HUES64 (cell line): Measurements from ENCODE around the gene DIAPH2.
"Not testable (repeated sequence)": the region's sequence is repeated elsewhere in the genome, so short reads cannot be mapped to it uniquely, and the experiment has no call there.

Experiments
- H3K27ac ChIP-seq: 2 replicates; pipeline ENCODE4 v1.7.0; 2013; ENCODE audit warnings: low read depth, low read length, inconsistent platforms
- H3K27me3 ChIP-seq: 2 replicates; pipeline ENCODE4 v1.6.1; 2013; ENCODE audit warnings: mild to moderate bottlenecking, low read length; ENCODE audit not compliant: insufficient read depth
- H3K36me3 ChIP-seq: 2 replicates; pipeline ENCODE4 v1.6.1; 2013; ENCODE audit warnings: mild to moderate bottlenecking, low read length; ENCODE audit not compliant: insufficient read depth
- H3K4me1 ChIP-seq: 2 replicates; pipeline ENCODE4 v1.6.1; 2013; ENCODE audit warnings: mild to moderate bottlenecking, low read length, moderate library complexity; ENCODE audit not compliant: insufficient read depth
- H3K4me3 ChIP-seq: 2 replicates; pipeline ENCODE4 v1.5.1; 2013; ENCODE audit warnings: mild to moderate bottlenecking, low read length, moderate library complexity
- H3K9ac ChIP-seq: 2 replicates; pipeline ENCODE4 v1.6.1; 2013; ENCODE audit warnings: mild to moderate bottlenecking, low read depth, low read length
- H3K9me3 ChIP-seq: 2 replicates; pipeline ENCODE4 v1.6.1; 2013; ENCODE audit warnings: low read depth, low read length; ENCODE audit not compliant: insufficient read depth
- WGBS: fragments of 150-250, 120-280 bp; methylation state at CpG from one replicate; pipeline ENCODE4 v1.1.7; 2013; ENCODE audit warnings: missing lambda C conversion rate; 5-methylcytosine and 5-hydroxymethylcytosine counted together

DIAPH2 gene

DNA sequence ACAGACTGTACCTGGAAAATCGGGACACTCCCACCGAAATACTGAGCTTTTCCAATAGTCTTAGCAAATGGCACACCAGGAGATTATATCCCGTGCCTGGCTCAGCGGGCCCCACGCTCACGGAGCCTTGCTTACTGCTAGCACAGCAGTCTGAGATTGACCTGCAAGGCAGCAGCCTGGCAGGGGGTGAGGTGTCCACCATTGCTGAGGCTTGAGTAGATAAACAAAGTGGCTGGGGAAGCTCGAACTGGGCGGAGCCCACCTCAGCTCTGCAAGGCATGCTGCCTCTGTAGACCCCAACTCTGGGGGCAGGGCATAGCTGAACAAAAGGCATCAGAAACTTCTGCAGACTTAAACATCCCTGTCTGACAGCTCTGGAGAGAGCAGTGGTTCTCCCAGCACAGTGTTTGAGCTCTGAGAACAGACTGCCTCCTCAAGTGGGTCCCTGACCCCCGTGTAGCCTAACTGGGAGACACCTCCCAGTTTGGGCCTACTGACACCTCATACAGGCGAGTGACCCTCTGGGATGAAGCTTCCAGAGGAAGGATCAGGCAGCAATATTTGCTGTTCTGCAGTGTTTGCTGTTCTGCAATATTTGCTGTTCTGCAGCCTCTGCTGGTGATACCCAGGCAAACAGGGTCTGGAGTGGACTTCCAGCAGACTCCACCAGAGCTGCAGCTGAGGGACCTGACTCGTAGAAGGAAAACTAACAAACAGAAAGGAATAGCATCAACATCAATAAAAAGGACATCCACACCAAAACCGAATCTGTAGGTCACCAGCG is 725.2 kb downstream of the DIAPH2 start:
- not testable (repeated sequence) for H3K9ac ChIP-seq, H3K27me3 ChIP-seq, H3K4me3 ChIP-seq, H3K4me1 ChIP-seq, H3K27ac ChIP-seq
- WGBS, result 95% methylated on average over 13 of the region's 13 CpGs
- Histone ChIP-seq H3K36me3 (peaks cover 31% of the 10 kb centered on the region), H3K9me3 (peaks cover 21% of the 10 kb centered on the region; the same call in 1 of the 2 replicates)

DNA sequence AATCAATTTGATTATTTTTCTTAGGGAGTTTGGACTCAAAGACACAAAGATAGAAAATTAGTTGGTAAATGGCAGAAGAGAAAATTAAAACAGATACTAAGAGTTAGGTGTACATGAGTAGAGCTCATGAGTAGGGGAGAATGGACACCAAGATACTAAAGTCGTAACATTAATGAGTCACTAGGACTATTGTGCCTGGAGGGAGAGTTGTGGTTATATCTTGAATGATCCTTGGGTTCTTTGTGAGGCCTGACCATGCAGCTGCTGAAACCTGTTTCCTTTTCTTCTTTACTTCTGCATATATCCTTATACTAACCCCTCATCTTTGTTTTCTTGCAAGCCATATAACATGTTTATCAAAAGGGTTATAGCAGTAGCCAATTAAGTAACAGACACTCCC is 731.8 kb downstream of the DIAPH2 start:
- no peaks in the 10 kb centered on the region for H3K9me3 ChIP-seq
- H3K27ac ChIP-seq, result no peak overlapping the region
- H3K27me3 ChIP-seq, result no peaks in the 10 kb centered on the region
- H3K4me1 ChIP-seq, result no peaks in the 10 kb centered on the region
- no peak overlapping the region for H3K4me3 ChIP-seq
- H3K36me3 ChIP-seq, result peaks cover 3% of the 10 kb centered on the region; the same call in 1 of the 2 replicates
- H3K9ac ChIP-seq, result no peak overlapping the region
- 92% methylated on average over 1 of the region's 1 CpG for WGBS

GRCh38 chrX:97429101-97429500 is 744.5 kb downstream of the DIAPH2 start:
- WGBS, result 94% methylated on average over 5 of the region's 5 CpGs
- Histone ChIP-seq H3K4me1 (no peaks in the 10 kb centered on the region), H3K27me3 (no peaks in the 10 kb centered on the region), H3K36me3 (peaks cover 40% of the 10 kb centered on the region), H3K27ac (no peak overlapping the region), H3K9me3 (no peaks in the 10 kb centered on the region), H3K4me3 (no peak overlapping the region), H3K9ac (no peak overlapping the region)

DNA sequence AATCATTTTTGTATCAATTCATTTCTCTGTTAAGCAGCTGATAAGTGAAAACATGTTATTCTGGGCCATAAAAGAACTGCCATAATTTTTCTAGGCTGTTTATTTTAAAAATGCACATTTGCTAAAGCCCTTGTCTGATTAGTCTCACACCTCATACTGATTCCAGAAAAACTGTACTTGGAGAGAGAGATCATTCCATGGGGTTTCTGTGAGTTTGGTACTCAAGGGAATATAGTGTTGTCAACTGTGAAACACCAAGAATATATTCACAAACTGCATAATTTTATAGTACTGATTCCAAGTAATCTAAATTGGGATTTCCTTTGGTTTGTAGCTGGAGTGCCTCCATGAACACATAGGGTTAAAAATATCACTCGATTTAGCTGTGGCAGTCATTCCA is 746.6 kb downstream of the DIAPH2 start:
- Histone ChIP-seq H3K9me3 (no peaks in the 10 kb centered on the region), H3K36me3 (peaks cover 48% of the 10 kb centered on the region), H3K27me3 (no peaks in the 10 kb centered on the region), H3K9ac (no peak overlapping the region), H3K4me1 (no peaks in the 10 kb centered on the region), H3K4me3 (no peak overlapping the region), H3K27ac (no peak overlapping the region)
- 83% methylated on average over 1 of the region's 1 CpG for WGBS

DNA sequence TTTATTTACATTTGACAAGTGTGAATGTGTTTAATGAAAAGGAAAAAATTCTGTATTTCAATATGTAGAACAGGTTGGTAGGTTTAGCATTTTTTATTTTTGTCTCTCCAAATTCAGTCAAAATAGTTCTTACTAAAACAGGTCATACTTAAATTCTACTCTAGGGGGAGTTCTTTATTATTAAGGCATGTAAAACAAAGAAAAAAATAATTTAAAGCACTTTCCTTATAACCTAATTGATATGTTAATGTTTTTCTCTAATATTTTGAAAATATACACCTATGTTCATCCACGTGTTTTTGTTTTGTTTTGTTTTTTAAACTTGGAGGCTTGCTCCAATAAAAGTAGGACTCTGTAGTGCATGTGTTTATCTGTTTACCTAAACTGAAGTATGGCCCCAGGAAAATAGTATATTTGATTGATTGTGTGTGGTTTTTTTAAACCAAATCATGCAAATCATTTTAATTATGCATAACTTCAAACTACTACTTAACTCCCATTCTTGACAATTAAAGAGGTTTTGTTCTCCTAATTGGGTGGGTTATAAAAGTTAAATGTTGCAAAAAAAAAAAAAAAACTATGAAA is 761.7 kb downstream of the DIAPH2 start:
- Histone ChIP-seq H3K36me3 (no peaks in the 10 kb centered on the region), H3K9ac (no peak overlapping the region), H3K4me1 (peaks cover 30% of the 10 kb centered on the region), H3K27me3 (no peaks in the 10 kb centered on the region), H3K9me3 (no peaks in the 10 kb centered on the region), H3K27ac (no peak overlapping the region), H3K4me3 (no peak overlapping the region)
- WGBS, result no CpG with 5 or more reads among the region's 1 CpG

- 84% methylated on average over 4 of the region's 5 CpGs for WGBS
- no peaks in the 10 kb centered on the region for H3K36me3 ChIP-seq
- no peak overlapping the region for H3K4me3 ChIP-seq
- H3K4me1 ChIP-seq, result peaks cover 30% of the 10 kb centered on the region
- H3K9me3 ChIP-seq, result no peaks in the 10 kb centered on the region
- H3K9ac ChIP-seq, result no peak overlapping the region
- H3K27ac ChIP-seq, result no peak overlapping the region
- H3K27me3 ChIP-seq, result no peaks in the 10 kb centered on the region
Observed at GRCh38 chrX:97447306-97447705, 762.7 kb downstream of the DIAPH2 start.

DNA sequence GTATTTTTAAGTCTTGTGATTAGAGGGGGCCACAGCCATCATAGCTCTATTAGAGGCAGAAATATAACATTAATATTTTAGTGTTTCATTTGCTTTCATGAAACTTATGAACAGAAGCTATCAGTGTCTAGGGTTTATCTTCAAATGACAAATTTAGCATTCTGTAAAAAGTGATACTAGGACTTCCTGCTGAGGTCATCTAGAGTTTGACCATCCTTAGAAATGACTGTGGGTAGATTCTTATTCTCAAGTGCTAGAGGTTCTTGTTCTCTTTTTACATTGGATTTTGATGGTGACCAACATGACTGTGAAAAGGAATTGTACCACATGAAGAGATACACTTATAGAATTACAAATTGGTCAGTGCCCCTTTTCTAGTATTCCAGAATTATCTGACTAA is 767.6 kb downstream of the DIAPH2 start:
- Histone ChIP-seq H3K4me1 (peaks cover 13% of the 10 kb centered on the region), H3K27ac (no peak overlapping the region)

DNA sequence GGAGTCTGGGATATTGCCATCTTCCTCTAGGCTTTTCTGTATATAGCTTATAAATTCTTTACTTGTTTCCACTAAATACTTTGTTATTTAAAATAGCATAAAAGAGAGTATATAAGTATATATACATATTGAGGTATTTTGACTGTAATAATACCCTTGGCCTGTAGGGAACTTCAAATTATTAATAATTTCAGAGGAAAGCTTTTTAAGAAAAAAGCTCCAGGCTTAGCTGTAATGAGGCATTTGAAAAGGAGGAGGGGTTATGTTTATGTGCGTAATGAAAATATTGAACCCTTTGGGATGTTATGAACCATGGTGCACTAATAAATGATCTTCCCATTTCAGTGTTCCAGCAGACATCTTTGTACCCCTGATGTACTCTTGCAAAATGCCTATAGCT is 777.1 kb downstream of the DIAPH2 start:
- H3K4me3 ChIP-seq, result no peak overlapping the region
- no peak overlapping the region for H3K9ac ChIP-seq
- no peaks in the 10 kb centered on the region for H3K9me3 ChIP-seq
- H3K36me3 ChIP-seq, result no peaks in the 10 kb centered on the region
- 73% methylated on average over 1 of the region's 1 CpG for WGBS
- no peak overlapping the region for H3K27ac ChIP-seq
- peaks cover 14% of the 10 kb centered on the region; the same call in 1 of the 2 replicates for H3K4me1 ChIP-seq
- no peaks in the 10 kb centered on the region for H3K27me3 ChIP-seq

More for the DNA sequence above, 767.6 kb downstream of the DIAPH2 start:
- no peaks in the 10 kb centered on the region for H3K27me3 ChIP-seq
- no peaks in the 10 kb centered on the region for H3K9me3 ChIP-seq
- H3K9ac ChIP-seq, result no peak overlapping the region
- H3K4me3 ChIP-seq, result no peak overlapping the region
- H3K36me3 ChIP-seq, result no peaks in the 10 kb centered on the region

DNA sequence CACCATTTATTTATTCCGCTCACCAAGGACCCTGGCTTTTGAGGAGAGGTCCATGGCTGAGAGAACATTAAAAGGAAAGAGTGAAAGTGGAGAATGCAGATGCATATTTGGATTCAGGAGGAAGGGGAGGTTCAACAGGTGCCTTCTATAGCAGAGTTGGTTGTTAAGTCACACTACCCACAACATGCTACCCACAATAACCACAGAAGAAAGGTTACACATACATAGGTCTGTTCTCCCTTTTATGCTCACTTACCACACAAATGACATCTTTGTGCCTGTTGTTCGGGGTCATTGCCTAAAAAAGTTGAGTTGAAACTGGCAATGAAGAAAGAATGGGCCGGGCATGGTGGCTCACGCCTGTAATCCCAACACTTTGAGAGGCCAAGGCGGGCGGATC is 786.4 kb downstream of the DIAPH2 start:
- Histone ChIP-seq H3K27ac (no peak overlapping the region), H3K36me3 (peaks cover 16% of the 10 kb centered on the region; the same call in 1 of the 2 replicates), H3K4me3 (no peak overlapping the region), H3K9me3 (no peaks in the 10 kb centered on the region), H3K9ac (no peak overlapping the region), H3K27me3 (no peaks in the 10 kb centered on the region), H3K4me1 (peaks cover 7% of the 10 kb centered on the region; the same call in 1 of the 2 replicates)
- WGBS, result 100% methylated on average over 4 of the region's 6 CpGs

- Histone ChIP-seq H3K9me3 (no peaks in the 10 kb centered on the region), H3K36me3 (peaks cover 11% of the 10 kb centered on the region; the same call in 1 of the 2 replicates), H3K4me3 (no peak overlapping the region), H3K4me1 (no peaks in the 10 kb centered on the region), H3K27ac (no peak overlapping the region), H3K9ac (no peak overlapping the region), H3K27me3 (no peaks in the 10 kb centered on the region)
- no CpG with 5 or more reads among the region's 3 CpGs for WGBS
Observed at GRCh38 chrX:97474933-97475332, 790.3 kb downstream of the DIAPH2 start.

GRCh38 chrX:97479106-97479890 is 794.7 kb downstream of the DIAPH2 start:
- WGBS, result 93% methylated on average over 2 of the region's 3 CpGs
- H3K9me3 ChIP-seq, result no peaks in the 10 kb centered on the region

More at GRCh38 chrX:97479106-97479890, 794.7 kb downstream of the DIAPH2 start:
- Histone ChIP-seq H3K27ac (no peak overlapping the region), H3K36me3 (no peaks in the 10 kb centered on the region), H3K9ac (no peak overlapping the region), H3K4me3 (no peak overlapping the region), H3K4me1 (peaks cover 23% of the 10 kb centered on the region), H3K27me3 (no peaks in the 10 kb centered on the region)
